HG03575 (cell line): ENCODE measurements around the gene WWOX.

ENCODE experiments used
- ATAC-seq: cut with Tn5 transposase; IDR thresholded peaks from one replicate; pipeline ENCODE4 v1.9.1; 2021; ENCODE audit not compliant: unreplicated experiment, insufficient number of reproducible peaks, low FRiP score; ENCODE audit errors: extremely low read depth

The WWOX gene

GRCh38 chr16:78244131-78244895 lies 144.9 kb downstream of the WWOX start:
- ATAC-seq: no peak

GRCh38 chr16:78246559-78246958 lies 147.1 kb downstream of the WWOX start:
- no peak for ATAC-seq

GRCh38 chr16:78249056-78249455 lies 149.6 kb downstream of the WWOX start:
- ATAC-seq: no peak

- ATAC-seq: no peak
Measured at GRCh38 chr16:78249832-78250231, 150.4 kb downstream of the WWOX start.

GRCh38 chr16:78251115-78251514 lies 151.7 kb downstream of the WWOX start:
- ATAC-seq: no peak

GRCh38 chr16:78252757-78253156 lies 153.3 kb downstream of the WWOX start:
- ATAC-seq: no peak

GRCh38 chr16:78254841-78255240 lies 155.4 kb downstream of the WWOX start:
- no peak for ATAC-seq

- ATAC-seq: no peak
Measured at GRCh38 chr16:78256686-78257375, 157.4 kb downstream of the WWOX start.

GRCh38 chr16:78257376-78257728 lies 157.9 kb downstream of the WWOX start:
- ATAC-seq: no peak

GRCh38 chr16:78258375-78259065 lies 159.1 kb downstream of the WWOX start:
- ATAC-seq: no peak

GRCh38 chr16:78259873-78260272 lies 160.4 kb downstream of the WWOX start:
- ATAC-seq: no peak

- ATAC-seq: no peak
Measured at GRCh38 chr16:78264642-78265041, 165.2 kb downstream of the WWOX start.

GRCh38 chr16:78269256-78269655 lies 169.8 kb downstream of the WWOX start:
- ATAC-seq: no peak

GRCh38 chr16:78271981-78272380 lies 172.5 kb downstream of the WWOX start:
- ATAC-seq: no peak

GRCh38 chr16:78274771-78275170 lies 175.3 kb downstream of the WWOX start:
- no peak for ATAC-seq

GRCh38 chr16:78275420-78275819 lies 176.0 kb downstream of the WWOX start:
- no peak for ATAC-seq

GRCh38 chr16:78277321-78278055 lies 178.0 kb downstream of the WWOX start:
- no peak for ATAC-seq

- no peak for ATAC-seq
Measured at GRCh38 chr16:78278056-78278450, 178.6 kb downstream of the WWOX start.

GRCh38 chr16:78281115-78281514 lies 181.7 kb downstream of the WWOX start:
- no peak for ATAC-seq
